GM06990 (cell line): Measurements from ENCODE around the gene MTHFD1L.

Experiments used
- DNase-seq: peaks from one replicate; pipeline ENCODE4 v3.0.0-alpha.2; 2011; ENCODE audit not compliant: insufficient read length; ENCODE audit errors: extremely low read depth
- H3K27me3 ChIP-seq: replicated peaks from 2 replicates; pipeline ENCODE4 v1.6.0; 2011; ENCODE audit warnings: low read length; ENCODE audit not compliant: control insufficient read depth, insufficient read depth
- H3K36me3 ChIP-seq: 2 replicates; pipeline ENCODE4 v1.5.1; 2011; ENCODE audit warnings: low read length; ENCODE audit not compliant: control insufficient read depth, insufficient read depth
- H3K4me3 ChIP-seq: replicated peaks from 2 replicates; pipeline ENCODE4 v1.5.1; 2011; ENCODE audit warnings: low read depth, mild to moderate bottlenecking, control low read depth, low read length
- CTCF ChIP-seq: IDR thresholded peaks from 2 replicates; pipeline ENCODE4 v1.5.1; 2011; ENCODE audit warnings: low read length, control low read depth, mild to moderate bottlenecking, inconsistent platforms; ENCODE audit not compliant: insufficient read depth, poor library complexity, severe bottlenecking

The MTHFD1L gene

DNA sequence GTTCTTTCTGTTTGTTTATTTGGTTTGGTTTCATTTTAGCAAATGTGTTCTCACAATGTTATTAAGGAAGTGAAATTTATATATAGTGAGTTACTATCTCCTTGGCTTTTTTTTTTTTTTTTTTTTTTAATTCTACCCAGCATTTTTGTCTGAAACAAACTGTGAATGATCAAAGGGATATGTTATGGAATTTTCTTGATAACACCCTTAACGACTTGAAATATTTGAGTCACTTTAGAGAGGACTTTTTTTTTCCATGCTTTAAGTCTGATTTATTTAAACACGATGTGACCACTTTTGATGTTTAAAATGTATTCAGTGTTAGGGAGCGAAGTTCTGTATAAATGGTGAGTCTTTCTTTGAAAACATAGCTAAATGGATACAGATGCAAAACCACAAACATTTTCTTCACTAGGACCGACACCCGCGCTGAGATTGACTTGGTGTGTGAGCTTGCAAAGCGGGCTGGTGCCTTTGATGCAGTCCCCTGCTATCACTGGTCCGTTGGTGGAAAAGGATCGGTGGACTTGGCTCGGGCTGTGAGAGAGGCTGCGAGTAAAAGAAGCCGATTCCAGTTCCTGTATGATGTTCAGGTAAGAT is 149.7 kb downstream of the MTHFD1L start:
- Histone ChIP-seq H3K27me3 (no peaks in the 10 kb centered on the region), H3K36me3 (peaks cover 3% of the 10 kb centered on the region), H3K4me3 (no peak overlapping the region)
- no peak for TF ChIP-seq CTCF
- DNase-seq: no peak

GRCh38 chr6:151016107-151016506 is 150.6 kb downstream of the MTHFD1L start:
- Histone ChIP-seq H3K27me3 (no peaks in the 10 kb centered on the region), H3K36me3 (peaks cover 3% of the 10 kb centered on the region), H3K4me3 (no peak overlapping the region)
- no peak for TF ChIP-seq CTCF
- no peak for DNase-seq

DNA sequence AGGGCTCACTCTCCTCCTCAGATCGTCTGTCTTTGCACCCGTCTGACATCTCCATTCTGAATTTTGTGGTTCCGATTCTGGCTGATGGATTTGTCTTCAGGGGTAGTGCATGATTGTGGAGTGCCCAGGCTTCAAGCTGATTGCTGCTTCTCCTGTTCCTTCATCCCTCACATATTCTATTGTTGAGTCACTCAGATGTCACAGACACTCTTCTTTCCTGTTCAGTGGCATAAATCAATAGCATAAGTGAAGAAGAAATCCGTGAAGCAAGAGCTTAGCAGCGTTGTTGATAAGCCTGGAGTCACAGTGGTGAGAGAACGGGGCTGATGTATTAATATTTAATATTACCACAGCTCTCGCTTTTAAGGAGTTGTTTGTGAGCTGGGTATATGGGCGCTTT is 152.5 kb downstream of the MTHFD1L start:
- peaks cover 3% of the 10 kb centered on the region for H3K36me3 ChIP-seq
- H3K4me3 ChIP-seq: no peak overlapping the region
- no peaks in the 10 kb centered on the region for H3K27me3 ChIP-seq
- no peak for DNase-seq
- TF ChIP-seq CTCF: no peak

DNA sequence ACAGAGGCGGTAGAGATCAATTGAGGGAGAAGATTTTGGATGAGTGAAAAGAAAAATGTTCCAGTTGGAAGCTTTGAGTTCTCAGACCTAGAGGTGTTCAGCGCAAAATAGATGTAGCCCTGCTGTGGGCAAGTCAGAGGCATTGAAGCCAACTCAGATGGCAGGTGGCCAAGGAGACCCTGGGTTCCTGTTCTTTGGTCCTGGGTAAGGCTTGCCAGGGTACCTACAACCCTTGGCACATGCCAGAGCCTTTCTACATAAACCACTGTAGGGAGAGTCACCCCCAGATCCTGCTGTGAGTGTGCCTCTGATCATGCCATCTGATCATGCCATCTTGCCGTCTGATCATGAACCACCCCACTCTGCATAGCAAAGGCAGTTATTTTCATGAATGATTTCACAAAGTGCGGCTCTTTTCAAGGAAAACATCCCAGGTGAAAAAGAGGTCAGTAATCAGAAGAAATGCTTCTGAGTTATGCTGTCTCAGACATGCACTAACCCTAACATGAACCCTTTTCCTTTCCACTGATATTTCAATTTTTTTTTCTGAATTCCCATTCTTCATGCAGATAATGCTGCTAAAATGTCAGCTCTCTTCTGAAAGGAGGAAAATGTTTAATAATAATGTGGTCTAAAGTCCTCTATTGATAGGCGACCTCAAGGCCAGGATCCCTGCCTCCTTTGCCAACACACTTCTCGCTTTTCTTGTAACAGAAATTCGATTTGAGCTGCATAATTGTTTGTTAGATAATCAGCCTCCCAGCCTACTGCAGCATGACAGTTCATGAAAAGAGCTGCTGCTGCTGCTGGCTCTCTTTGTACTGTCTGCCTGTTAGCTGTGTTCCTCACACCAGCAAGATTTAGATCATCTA is 153.6 kb downstream of the MTHFD1L start:
- no peak for DNase-seq
- Histone ChIP-seq H3K4me3 (no peak overlapping the region), H3K36me3 (peaks cover 3% of the 10 kb centered on the region), H3K27me3 (no peaks in the 10 kb centered on the region)
- TF ChIP-seq CTCF: no peak

DNA sequence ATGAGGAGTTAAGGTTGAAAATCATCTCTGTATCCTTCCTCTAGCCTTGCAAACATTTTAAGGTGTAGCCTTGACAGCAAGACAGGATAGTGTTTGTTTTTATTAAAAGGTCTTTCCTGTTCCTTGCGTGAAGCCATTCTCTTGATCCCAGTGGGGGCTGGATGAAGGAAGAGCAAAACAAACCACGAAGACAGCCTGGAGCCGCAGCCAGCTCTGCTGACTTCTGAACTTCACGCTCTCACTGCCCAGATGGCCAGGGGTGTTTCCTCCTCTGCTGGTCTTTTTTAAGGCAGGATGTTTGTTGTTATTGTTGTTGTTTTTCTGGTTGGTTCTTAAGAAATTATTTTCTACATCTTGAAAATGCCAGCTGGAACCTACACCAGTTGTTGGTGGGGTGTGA is 156.4 kb downstream of the MTHFD1L start:
- Histone ChIP-seq H3K27me3 (no peaks in the 10 kb centered on the region), H3K36me3 (peaks cover 2% of the 10 kb centered on the region), H3K4me3 (no peak overlapping the region)
- no peak for DNase-seq
- no peak for TF ChIP-seq CTCF

GRCh38 chr6:151022492-151022891 is 157.0 kb downstream of the MTHFD1L start:
- Histone ChIP-seq H3K27me3 (no peaks in the 10 kb centered on the region), H3K36me3 (peaks cover 2% of the 10 kb centered on the region), H3K4me3 (no peak overlapping the region)
- no peak for DNase-seq
- no peak for TF ChIP-seq CTCF
